ENCODE measurements around the gene OR52H1. TPM values are rescaled to one million over a fixed set of nuclear protein-coding genes. Genes with fewer than 3 reads are reported as not detected.

OR52H1 gene
- total and polyA plus RNA-seq, 5 donors: not detected

DNA sequence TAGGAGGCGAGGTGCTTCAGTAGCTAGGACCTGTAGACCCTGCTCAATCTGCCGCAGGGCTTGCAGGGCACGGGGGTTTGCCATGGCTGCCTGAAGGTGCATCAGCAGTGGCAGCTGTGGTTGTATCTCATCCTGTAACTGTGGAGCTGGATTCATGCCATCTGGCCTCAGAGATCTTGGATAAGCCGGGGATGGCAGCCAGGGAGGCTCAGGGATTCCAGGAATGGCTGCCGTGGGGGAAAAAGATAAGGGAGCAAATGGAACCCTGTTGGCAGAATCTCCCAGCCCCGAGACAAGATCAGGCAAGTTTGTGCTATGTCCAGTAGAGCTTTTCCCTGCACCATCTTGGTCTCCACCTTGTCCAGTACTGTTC is 40.4 kb downstream of the OR52H1 start:
- H3K4me1 ChIP-seq (ENCODE audit: control insufficient read depth, insufficient read depth, low read length): no peaks in the 10 kb centered on the region
- intact Hi-C loops (cut with DNase I): no loop called here
- H3K27me3 ChIP-seq (ENCODE audit: control insufficient read depth, insufficient read depth): no peaks in the 10 kb centered on the region
- DNase-seq (no peak), ATAC-seq (no peak)
- 56% methylated on average over 6 of the region's 6 CpGs for WGBS
- no peak overlapping the region for H3K4me3 ChIP-seq (ENCODE audit: low read length)
- no peak overlapping the region for H3K27ac ChIP-seq (ENCODE audit: low read length)
- no peaks in the 10 kb centered on the region for H3K9me3 ChIP-seq (ENCODE audit: control insufficient read depth, low read length)

- Histone ChIP-seq H3K9me3 (ENCODE audit: control insufficient read depth, low read length) (no peaks in the 10 kb centered on the region), H3K27me3 (ENCODE audit: control insufficient read depth, insufficient read depth) (no peaks in the 10 kb centered on the region), H3K4me1 (ENCODE audit: control insufficient read depth, insufficient read depth, low read length) (no peaks in the 10 kb centered on the region), H3K27ac (ENCODE audit: low read length) (no peak overlapping the region), H3K4me3 (ENCODE audit: low read length) (no peak overlapping the region)
- WGBS: 83% methylated on average over 9 of the region's 9 CpGs
- no peak for ATAC-seq
- no peak for DNase-seq
- intact Hi-C loops (cut with DNase I): no loop called here
Measured at GRCh38 chr11:5507177-5507932, 41.0 kb downstream of the OR52H1 start.

DNA sequence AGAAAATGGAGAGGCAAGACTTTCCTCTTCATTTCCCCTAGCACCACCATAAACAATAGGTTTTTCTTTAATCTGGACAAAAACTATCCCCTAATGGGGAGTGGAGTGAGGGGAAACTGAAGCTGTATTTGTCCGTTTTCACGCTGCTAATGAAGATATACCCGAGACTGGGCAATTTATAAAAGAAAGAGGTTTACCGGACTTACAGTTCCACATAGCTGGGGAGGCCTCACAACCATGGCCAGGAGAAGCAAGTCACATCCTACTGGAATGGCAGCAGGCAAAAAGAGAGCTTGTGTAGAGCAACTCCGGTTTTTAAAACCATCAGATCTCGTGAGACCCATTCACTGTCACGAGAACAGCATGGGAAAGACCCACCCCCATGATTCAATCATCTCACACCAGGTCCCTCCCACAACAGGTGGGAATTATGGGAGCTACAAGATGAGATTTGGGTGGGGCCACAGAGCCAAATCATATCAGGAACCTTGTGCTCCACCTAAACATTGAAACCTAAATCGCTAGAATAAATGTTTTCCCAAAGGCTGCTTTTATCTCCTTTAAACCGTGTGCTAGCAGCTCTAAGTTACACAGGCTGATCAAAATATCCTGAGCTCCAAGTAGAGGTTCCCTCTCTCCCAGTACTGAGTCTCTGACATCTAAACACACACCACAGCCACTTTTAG is 42.8 kb downstream of the OR52H1 start:
- H3K4me3 ChIP-seq (ENCODE audit: low read length): no peak overlapping the region
- no peaks in the 10 kb centered on the region for H3K27me3 ChIP-seq (ENCODE audit: control insufficient read depth, insufficient read depth)
- ATAC-seq (no peak), DNase-seq (no peak)
- no peak overlapping the region for H3K27ac ChIP-seq (ENCODE audit: low read length)
- no peaks in the 10 kb centered on the region for H3K9me3 ChIP-seq (ENCODE audit: control insufficient read depth, low read length)
- no peaks in the 10 kb centered on the region for H3K4me1 ChIP-seq (ENCODE audit: control insufficient read depth, insufficient read depth, low read length)
- 87% methylated on average over 9 of the region's 9 CpGs for WGBS
- intact Hi-C loops (cut with DNase I): no loop called here

DNA sequence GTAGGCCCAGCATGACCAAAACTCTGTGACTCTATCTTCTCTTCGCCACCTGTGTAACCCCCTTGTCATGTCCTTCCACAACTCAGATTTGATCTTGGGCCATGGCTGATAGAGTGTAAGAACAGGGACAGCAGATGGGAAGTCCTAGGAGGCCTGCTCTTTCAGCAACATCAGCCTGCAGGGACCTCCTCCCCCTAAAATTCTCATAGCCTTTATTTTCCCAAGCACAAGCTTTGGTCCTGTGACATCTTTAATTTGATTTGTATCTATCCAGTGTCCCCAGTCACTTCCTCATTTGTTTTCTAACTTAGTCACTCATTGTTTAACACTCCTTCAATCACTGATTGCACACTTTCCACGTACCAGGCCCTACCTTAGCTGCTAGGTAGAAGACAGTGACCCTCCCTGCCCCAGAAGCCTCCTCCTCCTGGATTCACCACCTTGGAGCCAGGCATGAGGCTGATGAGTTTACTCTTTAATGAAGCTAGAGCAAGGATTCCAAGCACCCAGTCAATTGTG is 43.9 kb downstream of the OR52H1 start:
- DNase-seq (no peak), ATAC-seq (no peak)
- Histone ChIP-seq H3K9me3 (ENCODE audit: control insufficient read depth, low read length) (no peaks in the 10 kb centered on the region), H3K4me1 (ENCODE audit: control insufficient read depth, insufficient read depth, low read length) (no peaks in the 10 kb centered on the region), H3K27me3 (ENCODE audit: control insufficient read depth, insufficient read depth) (no peaks in the 10 kb centered on the region), H3K4me3 (ENCODE audit: low read length) (no peak overlapping the region), H3K27ac (ENCODE audit: low read length) (no peak overlapping the region)
- 83% methylated on average over 2 of the region's 2 CpGs for WGBS
- intact Hi-C loops (cut with DNase I): no loop called here

DNA sequence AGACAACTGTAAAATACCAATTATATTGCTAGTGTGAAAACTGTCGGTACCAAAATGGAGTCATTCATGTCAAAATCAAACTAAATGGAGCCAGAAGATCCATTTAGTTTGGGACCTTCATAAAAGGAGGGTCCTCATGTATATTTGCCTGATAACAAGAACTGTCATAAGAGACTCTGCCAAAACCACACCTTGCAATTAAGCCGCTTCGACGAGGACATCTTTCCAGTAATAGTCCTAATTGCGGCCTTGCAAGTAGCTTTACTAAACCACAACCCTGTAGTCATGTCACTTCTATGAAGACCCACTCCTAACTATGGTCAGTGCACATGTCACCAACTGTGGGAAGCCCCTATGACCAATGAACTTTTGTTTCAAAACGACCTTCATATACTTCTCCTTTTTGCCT is 47.9 kb downstream of the OR52H1 start:
- intact Hi-C loops (cut with DNase I): no loop called here

DNA sequence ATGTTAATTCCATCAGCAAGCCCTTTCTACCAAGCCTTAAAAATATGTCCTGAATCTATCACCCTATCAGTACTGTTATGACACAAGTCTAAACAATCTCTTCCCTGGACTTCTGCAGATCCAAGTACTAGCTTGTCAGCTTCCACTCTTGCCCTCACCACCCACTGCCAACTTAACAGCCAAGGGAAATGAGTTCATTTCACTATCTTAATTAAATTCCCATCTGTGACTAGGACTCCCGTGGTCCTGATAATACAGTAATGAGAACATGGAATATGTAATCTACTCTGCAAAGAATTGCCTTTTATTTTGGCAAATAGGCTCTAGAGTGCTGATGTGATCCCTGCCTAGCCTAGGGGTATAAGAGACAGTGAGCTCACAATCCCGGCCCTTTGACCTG is 48.7 kb downstream of the OR52H1 start:
- Histone ChIP-seq H3K4me3 (ENCODE audit: low read length) (no peak overlapping the region), H3K27ac (ENCODE audit: low read length) (no peak overlapping the region), H3K27me3 (ENCODE audit: control insufficient read depth, insufficient read depth) (no peaks in the 10 kb centered on the region), H3K4me1 (ENCODE audit: control insufficient read depth, insufficient read depth, low read length) (no peaks in the 10 kb centered on the region), H3K9me3 (ENCODE audit: control insufficient read depth, low read length) (no peaks in the 10 kb centered on the region)
- WGBS: 41% methylated on average over 2 of the region's 2 CpGs
- DNase-seq: no peak
- ATAC-seq: peak in 1 of 2 donors; percentile 71
- intact Hi-C loops (cut with DNase I): no loop called here

More for the DNA sequence above, 47.9 kb downstream of the OR52H1 start:
- Histone ChIP-seq H3K27me3 (ENCODE audit: control insufficient read depth, insufficient read depth) (no peaks in the 10 kb centered on the region), H3K27ac (ENCODE audit: low read length) (no peak overlapping the region), H3K9me3 (ENCODE audit: control insufficient read depth, low read length) (no peaks in the 10 kb centered on the region), H3K4me3 (ENCODE audit: low read length) (no peak overlapping the region), H3K4me1 (ENCODE audit: control insufficient read depth, insufficient read depth, low read length) (no peaks in the 10 kb centered on the region)
- WGBS: 87% methylated on average over 6 of the region's 6 CpGs
- ATAC-seq: no peak
- DNase-seq: no peak

Other genes starting within 250 kb of the OR52H1 start
- not detected for gene OR51B4, start 246.6 kb downstream of the OR52H1 start, total RNA-seq
- not detected for gene OR51B4, start 246.6 kb downstream of the OR52H1 start, polyA plus RNA-seq
- gene OR51B2, start 224.2 kb downstream of the OR52H1 start, total RNA-seq: not detected
- not detected for gene OR51B2, start 224.2 kb downstream of the OR52H1 start, polyA plus RNA-seq
- gene OR51B5, start 205.0 kb downstream of the OR52H1 start, total RNA-seq: under 1 TPM in 1 of 4 donors, not detected in 3; 0.33 TPM
- 0.14 TPM for gene OR51B5, start 205.0 kb downstream of the OR52H1 start, polyA plus RNA-seq
- not detected for gene OR51B6, start 197.0 kb downstream of the OR52H1 start, total RNA-seq
- gene OR51B6, start 197.0 kb downstream of the OR52H1 start, polyA plus RNA-seq: not detected
- gene OR51M1, start 164.7 kb downstream of the OR52H1 start, total RNA-seq: not detected
- gene OR51M1, start 164.7 kb downstream of the OR52H1 start, polyA plus RNA-seq: not detected
- not detected for gene OR51Q1, start 126.4 kb downstream of the OR52H1 start, total RNA-seq
- not detected for gene OR51Q1, start 126.4 kb downstream of the OR52H1 start, polyA plus RNA-seq
- gene OR51I1, start 107.0 kb downstream of the OR52H1 start, total RNA-seq: not detected
- gene OR51I1, start 107.0 kb downstream of the OR52H1 start, polyA plus RNA-seq: not detected
- gene OR51I2, start 99.2 kb downstream of the OR52H1 start, total RNA-seq: not detected
- gene OR51I2, start 99.2 kb downstream of the OR52H1 start, polyA plus RNA-seq: not detected
- gene OR52D1, start 59.9 kb downstream of the OR52H1 start, total RNA-seq: not detected
- gene OR52D1, start 59.9 kb downstream of the OR52H1 start, polyA plus RNA-seq: not detected
- under 1 TPM in 2 of 4 donors, not detected in 2; 0.14 to 0.29 TPM for gene UBQLN3, start 38.6 kb downstream of the OR52H1 start, total RNA-seq
- gene UBQLN3, start 38.6 kb downstream of the OR52H1 start, polyA plus RNA-seq: 0.05 TPM
- under 1 TPM in 3 of 4 donors, not detected in 1; 0.20 to 0.28 (median 0.21) TPM for gene UBQLNL, start 31.8 kb downstream of the OR52H1 start, total RNA-seq
- 0.18 TPM for gene UBQLNL, start 31.8 kb downstream of the OR52H1 start, polyA plus RNA-seq
- gene OR52B6, start 32.3 kb upstream of the OR52H1 start, total RNA-seq: not detected
- not detected for gene OR52B6, start 32.3 kb upstream of the OR52H1 start, polyA plus RNA-seq
- 1 to 10 TPM in 3 of 4 donors, under 1 TPM in 1; 0.81 to 2.4 (median 2.0) TPM for gene TRIM6, start 48.1 kb upstream of the OR52H1 start, total RNA-seq
- gene TRIM6, start 48.1 kb upstream of the OR52H1 start, polyA plus RNA-seq: 1.1 TPM
- 1 to 10 TPM; 2.5 to 3.5 (median 2.9) TPM for gene TRIM34, start 76.5 kb upstream of the OR52H1 start, total RNA-seq
- gene TRIM34, start 76.5 kb upstream of the OR52H1 start, polyA plus RNA-seq: 1.8 TPM
- 10 to 100 TPM in 2 of 4 donors, 1 to 10 TPM in 2; 7.9 to 11.7 (median 9.6) TPM for gene TRIM5, start 136.5 kb upstream of the OR52H1 start, total RNA-seq
- 6.3 TPM for gene TRIM5, start 136.5 kb upstream of the OR52H1 start, polyA plus RNA-seq
- gene TRIM22, start 141.2 kb upstream of the OR52H1 start, total RNA-seq: 10 to 100 TPM; 23.1 to 24.2 (median 24.1) TPM
- 14.4 TPM for gene TRIM22, start 141.2 kb upstream of the OR52H1 start, polyA plus RNA-seq
- gene OR56B1, start 187.9 kb upstream of the OR52H1 start, total RNA-seq: not detected
- not detected for gene OR56B1, start 187.9 kb upstream of the OR52H1 start, polyA plus RNA-seq
- not detected for gene OR52N4, start 205.7 kb upstream of the OR52H1 start, total RNA-seq
- not detected for gene OR52N4, start 205.7 kb upstream of the OR52H1 start, polyA plus RNA-seq
- gene OR52N5, start 234.8 kb upstream of the OR52H1 start, total RNA-seq: not detected
- gene OR52N5, start 234.8 kb upstream of the OR52H1 start, polyA plus RNA-seq: not detected
- gene OR52N1, start 242.7 kb upstream of the OR52H1 start, total RNA-seq: not detected
- gene OR52N1, start 242.7 kb upstream of the OR52H1 start, polyA plus RNA-seq: not detected